ENCODE data around the gene QPRT. TPM values are rescaled to one million over a fixed set of nuclear protein-coding genes. Genes with fewer than 3 reads are reported as not detected.

The QPRT gene
- total RNA-seq, 2 donors from 2014 or later: 3.2 to 4.3 TPM

Other genes starting within 250 kb of the QPRT start
- 10 to 100 TPM; 19.8 to 25.1 TPM for gene BOLA2, start 224.8 kb upstream of the QPRT start, total RNA-seq
- 100 to 1,000 TPM in 1 of 2 donors, 10 to 100 TPM in 1; 85.2 to 110 TPM for gene SLX1B, start 224.6 kb upstream of the QPRT start, total RNA-seq
- gene SULT1A4, start 219.3 kb upstream of the QPRT start, total RNA-seq: 1 to 10 TPM; 2.1 to 3.8 TPM
- gene NPIPB12, start 172.8 kb upstream of the QPRT start, total RNA-seq: 100 to 1,000 TPM; 101 to 105 TPM
- gene SPN, start 15.9 kb upstream of the QPRT start, total RNA-seq: 100 to 1,000 TPM; 137 to 173 TPM
- gene C16orf54, start 66.8 kb downstream of the QPRT start, total RNA-seq: 10 to 100 TPM; 15.9 to 23.5 TPM
- gene ZG16, start 99.1 kb downstream of the QPRT start, total RNA-seq: not detected
- 100 to 1,000 TPM; 122 to 139 TPM for gene KIF22, start 111.6 kb downstream of the QPRT start, total RNA-seq
- gene MAZ, start 127.3 kb downstream of the QPRT start, total RNA-seq: 100 to 1,000 TPM; 239 to 288 TPM
- 1 to 10 TPM; 1.2 to 9.1 TPM for gene PRRT2, start 133.0 kb downstream of the QPRT start, total RNA-seq
- 10 to 100 TPM; 26.8 to 26.9 TPM for gene PAGR1, start 137.0 kb downstream of the QPRT start, total RNA-seq
- 100 to 1,000 TPM; 101 to 133 TPM for gene MVP, start 141.3 kb downstream of the QPRT start, total RNA-seq
- gene CDIPT, start 184.0 kb downstream of the QPRT start, total RNA-seq: 10 to 100 TPM; 36.1 to 45.9 TPM
- under 1 TPM in 1 of 2 donors, not detected in 1; 0.56 TPM for gene SEZ6L2, start 220.4 kb downstream of the QPRT start, total RNA-seq
- gene ASPHD1, start 221.3 kb downstream of the QPRT start, total RNA-seq: 1 to 10 TPM; 3.1 to 3.5 TPM
- gene KCTD13, start 247.0 kb downstream of the QPRT start, total RNA-seq: 10 to 100 TPM; 31.9 to 36.0 TPM

All from activated T-helper 17 cell treated with anti-CD3 and anti-CD28 coated beads, Interleukin-2, amount 50 U/mL, for 72 hours (primary cell).